IgD-negative memory B cell (primary cell): Measurements from ENCODE around the gene KIF18A. TPM values are rescaled to one million over a fixed set of nuclear protein-coding genes. Genes with fewer than 3 reads are reported as not detected.
"Not testable (repeated sequence)": the region's sequence is repeated elsewhere in the genome, so short reads cannot be mapped to it uniquely, and the experiment has no call there.

ENCODE experiments used
- H3K27ac Mint-ChIP-seq, 3 donors: one replicate each; pipeline ENCODE4 v1.8.0; 2020 to 2022; ENCODE audit warnings: mild to moderate bottlenecking in 3 of 3, mixed read lengths in 3 of 3, moderate library complexity in 1 of 3
- H3K27me3 Mint-ChIP-seq: one replicate; pipeline ENCODE4 v1.8.0; 2021; ENCODE audit warnings: mixed read lengths
- H3K36me3 Mint-ChIP-seq: one replicate; pipeline ENCODE4 v1.8.0; 2020; ENCODE audit warnings: mild to moderate bottlenecking, mixed read lengths
- H3K4me1 Mint-ChIP-seq, 3 donors: one replicate each; pipeline ENCODE4 v1.8.0; 2020 to 2022; ENCODE audit warnings: mixed read lengths in 3 of 3, mild to moderate bottlenecking in 1 of 3
- H3K4me3 Mint-ChIP-seq, 4 donors: one replicate each; pipeline ENCODE4 v1.8.0; 2020 to 2022; ENCODE audit warnings: mild to moderate bottlenecking in 4 of 4, mixed read lengths in 4 of 4, moderate library complexity in 3 of 4
- H3K9me3 Mint-ChIP-seq, 3 donors: one replicate each; pipeline ENCODE4 v1.8.0; 2020 to 2021; ENCODE audit warnings: mixed read lengths in 3 of 3, mild to moderate bottlenecking in 1 of 3
- polyA plus RNA-seq: library from polyadenylated mRNA; unstranded; fragments of 300-500 nt; fragmentation: Illumina TruSeq; gene quantifications from one replicate; pipeline ENCODE4 v1.2.3, GENCODE V29; 2021

The KIF18A gene
- polyA plus RNA-seq, 1 donor from 2014 or later: 1.4 TPM

- H3K4me1 Mint-ChIP-seq: peaks cover 3 to 21% (median 10%) of the 10 kb centered on the region in 3 donors
- H3K27ac Mint-ChIP-seq: no peak overlapping the region
- H3K27me3 Mint-ChIP-seq: no peaks in the 10 kb centered on the region
- H3K36me3 Mint-ChIP-seq: peaks cover 3% of the 10 kb centered on the region
- no peaks in the 10 kb centered on the region for H3K9me3 Mint-ChIP-seq
- no peak overlapping the region for H3K4me3 Mint-ChIP-seq
Measured at GRCh38 chr11:28117712-28118111, 9.8 kb upstream of the KIF18A start.

- Mint-ChIP-seq H3K27me3 (no peaks in the 10 kb centered on the region), H3K27ac (no peak overlapping the region), H3K4me3 (no peak overlapping the region), H3K36me3 (peaks cover 3% of the 10 kb centered on the region), H3K9me3 (no peaks in the 10 kb centered on the region), H3K4me1 (peaks cover 15 to 44% (median 27%) of the 10 kb centered on the region in 3 donors)
Measured at GRCh38 chr11:28114731-28115130, 6.8 kb upstream of the KIF18A start.

DNA sequence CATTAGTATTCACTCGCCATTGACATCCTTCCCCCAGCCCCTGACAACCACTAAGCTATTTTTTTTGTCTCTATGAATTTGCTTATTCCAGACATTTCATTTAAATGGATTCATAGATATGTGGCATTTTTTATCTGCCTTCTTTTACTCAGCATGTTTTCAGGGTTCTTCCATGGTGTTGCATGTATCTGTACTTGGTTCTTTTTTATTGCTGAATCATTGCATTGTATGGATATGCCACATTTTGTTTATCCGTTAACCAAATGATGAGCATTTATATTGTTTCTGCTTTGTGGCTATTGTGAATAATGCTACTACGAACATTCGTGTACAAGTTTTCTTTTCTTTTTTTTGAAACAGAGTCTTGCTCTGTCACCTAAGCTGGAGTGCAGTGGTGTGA is 6.2 kb upstream of the KIF18A start:
- Mint-ChIP-seq H3K4me3 (no peak overlapping the region), H3K27ac (peak overlapping the region in 1 of 3 donors; percentile 65), H3K36me3 (peaks cover 3% of the 10 kb centered on the region), H3K27me3 (no peaks in the 10 kb centered on the region), H3K4me1 (peaks cover 22 to 48% (median 33%) of the 10 kb centered on the region in 3 donors), H3K9me3 (no peaks in the 10 kb centered on the region)

- peaks cover 3% of the 10 kb centered on the region for H3K36me3 Mint-ChIP-seq
- no peaks in the 10 kb centered on the region for H3K27me3 Mint-ChIP-seq
- H3K4me1 Mint-ChIP-seq: peaks cover 40 to 55% (median 49%) of the 10 kb centered on the region in 3 donors
- H3K4me3 Mint-ChIP-seq: peak overlapping the region; percentile 91 to 99 (median 96)
- H3K9me3 Mint-ChIP-seq: no peaks in the 10 kb centered on the region
- H3K27ac Mint-ChIP-seq: peak overlapping the region; percentile 94 to 99 (median 99)
Measured at GRCh38 chr11:28110821-28111200, 2.9 kb upstream of the KIF18A start.

- Mint-ChIP-seq H3K36me3 (peaks cover 3% of the 10 kb centered on the region), H3K4me1 (peaks cover 40 to 55% (median 49%) of the 10 kb centered on the region in 3 donors), H3K27ac (peak overlapping the region; percentile 94 to 99 (median 99)), H3K27me3 (no peaks in the 10 kb centered on the region), H3K4me3 (peak overlapping the region; percentile 91 to 99 (median 96)), H3K9me3 (no peaks in the 10 kb centered on the region)
Measured at GRCh38 chr11:28110108-28110820, 2.3 kb upstream of the KIF18A start.

DNA sequence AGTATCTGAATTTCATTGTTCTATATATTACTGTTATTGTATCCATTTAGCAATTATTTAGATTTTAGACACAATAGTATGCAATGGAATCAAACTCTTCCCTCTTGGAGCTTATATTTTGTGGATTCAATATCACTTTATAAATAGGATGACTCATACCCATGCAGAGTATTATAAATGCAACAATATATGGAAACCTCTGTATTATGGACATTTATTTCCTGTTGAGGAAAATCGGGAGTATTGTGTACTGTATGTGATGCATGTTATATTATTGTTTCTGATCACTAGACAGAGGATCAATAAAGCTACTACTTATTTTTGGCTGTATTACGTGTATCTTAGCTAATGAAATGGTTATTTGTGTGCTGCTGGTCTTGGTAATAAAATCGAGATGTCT is 1.0 kb upstream of the KIF18A start:
- Mint-ChIP-seq H3K27ac (peak overlapping the region; percentile 94 to 99 (median 99)), H3K27me3 (no peaks in the 10 kb centered on the region), H3K9me3 (no peaks in the 10 kb centered on the region), H3K36me3 (peaks cover 2% of the 10 kb centered on the region), H3K4me3 (peak overlapping the region; percentile 91 to 99 (median 97)), H3K4me1 (peaks cover 40 to 53% (median 49%) of the 10 kb centered on the region in 3 donors)

DNA sequence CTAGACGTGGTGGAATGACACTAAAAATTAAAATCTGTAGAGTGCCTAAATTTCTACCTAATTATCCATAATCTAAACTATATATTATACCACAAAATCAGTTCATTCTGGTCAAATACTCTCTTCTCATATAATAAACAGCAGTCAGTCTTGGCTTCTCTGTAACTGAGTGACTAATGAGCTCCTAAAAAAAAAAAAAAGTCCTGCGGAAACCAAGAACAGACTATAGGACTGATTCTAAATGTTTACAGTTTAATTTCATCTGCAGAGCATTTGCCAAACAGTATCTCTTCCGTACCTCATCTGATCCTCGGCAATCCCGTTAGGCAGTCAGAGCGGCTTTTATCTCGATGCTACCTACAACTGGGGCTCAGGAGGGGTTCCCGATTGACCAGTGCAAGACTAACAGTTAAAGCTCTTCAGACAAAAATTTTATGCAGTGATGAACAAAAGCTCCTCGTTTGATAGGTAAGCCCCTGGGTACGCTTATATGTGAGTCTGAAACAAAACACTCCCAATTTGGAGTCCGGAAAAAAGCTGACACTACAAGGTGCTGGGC is 686 bp downstream of the KIF18A start:
- peak overlapping the region; percentile 91 to 99 (median 97) for H3K4me3 Mint-ChIP-seq
- H3K4me1 Mint-ChIP-seq: peaks cover 40 to 50% (median 47%) of the 10 kb centered on the region in 3 donors
- no peaks in the 10 kb centered on the region for H3K27me3 Mint-ChIP-seq

GRCh38 chr11:28106353-28107043 is 1.5 kb downstream of the KIF18A start:
- no peaks in the 10 kb centered on the region for H3K9me3 Mint-ChIP-seq
- H3K36me3 Mint-ChIP-seq: no peaks in the 10 kb centered on the region
- no peaks in the 10 kb centered on the region for H3K27me3 Mint-ChIP-seq
- H3K4me3 Mint-ChIP-seq: peak overlapping the region in 2 of 4 donors; percentile 75 to 82
- H3K27ac Mint-ChIP-seq: peak overlapping the region in 2 of 3 donors; percentile 94 to 99
- H3K4me1 Mint-ChIP-seq: peaks cover 35 to 43% (median 41%) of the 10 kb centered on the region in 3 donors

More for the DNA sequence above, 686 bp downstream of the KIF18A start:
- H3K27ac Mint-ChIP-seq: peak overlapping the region; percentile 94 to 99 (median 99)
- H3K9me3 Mint-ChIP-seq: no peaks in the 10 kb centered on the region
- no peaks in the 10 kb centered on the region for H3K36me3 Mint-ChIP-seq

GRCh38 chr11:28105869-28106268 is 2.1 kb downstream of the KIF18A start:
- Mint-ChIP-seq H3K36me3 (no peaks in the 10 kb centered on the region), H3K4me3 (peak overlapping the region in 1 of 4 donors; percentile 75), H3K27ac (peak overlapping the region in 2 of 3 donors; percentile 28 to 94), H3K4me1 (peaks cover 34 to 38% (median 38%) of the 10 kb centered on the region in 3 donors), H3K9me3 (no peaks in the 10 kb centered on the region), H3K27me3 (no peaks in the 10 kb centered on the region)

DNA sequence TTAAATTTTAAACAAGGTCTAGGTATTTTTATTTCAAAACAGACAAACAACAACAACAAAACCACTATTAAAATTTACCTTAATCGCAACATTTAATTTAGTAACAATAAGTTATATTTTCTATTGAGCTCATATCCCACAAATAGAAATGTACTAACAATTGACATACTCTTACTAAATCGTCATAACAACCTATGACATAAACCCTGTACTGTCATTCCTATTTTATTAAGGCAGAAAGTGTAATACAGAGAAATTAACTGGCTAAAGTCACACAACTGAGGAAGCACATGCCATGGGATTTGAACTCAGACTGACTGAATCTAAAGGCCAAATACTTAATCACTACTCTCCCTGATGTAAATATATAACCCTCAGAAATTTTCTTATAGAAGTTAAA is 3.0 kb downstream of the KIF18A start:
- Mint-ChIP-seq H3K4me1 (peaks cover 29 to 31% (median 29%) of the 10 kb centered on the region in 3 donors), H3K36me3 (no peaks in the 10 kb centered on the region), H3K9me3 (no peaks in the 10 kb centered on the region), H3K4me3 (no peak overlapping the region), H3K27ac (no peak overlapping the region), H3K27me3 (no peaks in the 10 kb centered on the region)

DNA sequence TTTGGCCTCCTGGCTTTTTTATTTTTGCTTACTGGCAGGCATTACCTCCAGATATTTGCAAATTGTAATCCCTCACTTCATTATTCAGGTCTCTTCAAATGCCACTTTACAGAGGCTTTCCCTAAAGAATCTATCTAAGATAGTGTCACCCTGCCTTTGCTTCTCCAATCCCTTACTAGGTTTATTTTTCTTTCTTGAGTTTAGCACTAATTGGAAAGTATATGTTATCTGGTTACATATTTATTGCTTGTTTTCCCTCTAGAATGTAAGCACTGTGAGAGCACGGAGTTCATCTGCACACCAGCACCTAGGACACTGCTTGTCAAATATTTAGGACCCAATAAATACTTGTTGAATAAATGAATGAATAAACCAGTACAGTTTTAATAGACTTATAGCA is 3.5 kb downstream of the KIF18A start:
- no peaks in the 10 kb centered on the region for H3K9me3 Mint-ChIP-seq
- H3K4me3 Mint-ChIP-seq: no peak overlapping the region
- peak overlapping the region in 1 of 3 donors; percentile 39 for H3K27ac Mint-ChIP-seq
- H3K36me3 Mint-ChIP-seq: no peaks in the 10 kb centered on the region
- H3K27me3 Mint-ChIP-seq: no peaks in the 10 kb centered on the region
- peaks cover 23 to 28% (median 24%) of the 10 kb centered on the region in 3 donors for H3K4me1 Mint-ChIP-seq

DNA sequence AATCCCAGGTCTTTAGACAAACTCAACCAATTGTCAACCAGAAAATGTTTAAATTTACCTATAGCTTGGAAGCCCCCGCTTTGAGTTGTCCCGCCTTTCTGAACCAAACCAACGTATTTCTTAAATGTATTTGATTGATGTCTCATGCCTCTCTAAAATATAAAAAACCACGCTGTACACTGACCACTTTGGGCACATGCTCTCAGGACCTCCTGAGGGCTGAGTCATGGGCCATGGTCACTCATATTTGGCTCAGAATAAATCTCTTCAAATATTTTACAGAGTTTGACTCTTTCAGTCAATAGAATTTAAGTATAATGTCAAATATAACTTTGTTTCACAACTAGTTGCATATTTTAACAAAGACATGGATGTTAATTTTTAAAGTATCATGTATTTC is 5.7 kb downstream of the KIF18A start:
- not testable (repeated sequence) for H3K27me3 Mint-ChIP-seq, H3K9me3 Mint-ChIP-seq, H3K4me1 Mint-ChIP-seq, H3K4me3 Mint-ChIP-seq, H3K27ac Mint-ChIP-seq, H3K36me3 Mint-ChIP-seq

GRCh38 chr11:28100665-28101064 is 7.3 kb downstream of the KIF18A start:
- Mint-ChIP-seq H3K27me3 (no peaks in the 10 kb centered on the region), H3K4me1 (peaks cover 0 to 3% (median 2%) of the 10 kb centered on the region in 3 donors), H3K27ac (no peak overlapping the region), H3K9me3 (peaks cover 0 to 2% (median 0%) of the 10 kb centered on the region in 3 donors), H3K36me3 (peaks cover 10% of the 10 kb centered on the region), H3K4me3 (no peak overlapping the region)

DNA sequence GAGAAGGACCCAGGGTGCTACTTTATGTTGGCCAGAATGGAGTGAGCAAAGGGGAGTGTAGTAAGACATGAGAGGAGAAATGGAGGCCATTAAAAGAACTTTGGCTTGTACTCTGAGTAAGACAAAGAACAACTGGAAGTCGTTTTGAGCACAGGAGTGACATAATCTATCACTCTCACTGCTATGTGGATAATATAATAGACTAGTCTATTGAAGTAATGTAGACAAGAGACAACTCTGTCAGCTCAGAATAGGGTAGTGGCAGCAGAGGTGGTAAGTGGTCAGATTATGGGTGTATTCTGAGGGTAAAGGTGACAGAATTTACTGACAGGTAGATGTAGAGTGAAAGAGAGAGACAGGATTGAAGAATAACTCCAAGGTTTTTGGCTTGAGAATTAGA is 8.2 kb downstream of the KIF18A start:
- Mint-ChIP-seq H3K9me3 (peaks cover 0 to 2% (median 0%) of the 10 kb centered on the region in 3 donors), H3K36me3 (peaks cover 10% of the 10 kb centered on the region), H3K4me1 (peaks cover 0 to 3% (median 2%) of the 10 kb centered on the region in 3 donors), H3K27ac (no peak overlapping the region), H3K27me3 (no peaks in the 10 kb centered on the region), H3K4me3 (no peak overlapping the region)

DNA sequence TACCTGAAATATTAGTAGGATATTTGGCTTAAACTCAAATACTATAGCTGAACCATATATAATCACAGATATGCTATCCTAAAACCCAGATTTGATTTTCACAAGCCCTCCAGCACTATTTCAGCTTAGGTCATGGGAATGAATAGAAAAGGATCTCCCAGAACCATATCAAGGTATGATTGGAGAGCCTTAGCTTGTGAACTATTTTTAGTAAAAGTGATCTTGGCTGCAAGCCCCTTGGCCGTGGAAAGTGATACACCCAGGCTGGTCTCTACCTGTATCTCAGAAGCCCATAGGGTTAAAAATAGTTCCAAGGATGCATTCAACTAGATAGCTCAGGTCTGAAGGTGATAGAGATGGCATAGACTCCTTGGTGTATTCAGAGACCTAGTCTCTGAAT is 9.7 kb downstream of the KIF18A start:
- peaks cover 0 to 2% (median 0%) of the 10 kb centered on the region in 3 donors for H3K9me3 Mint-ChIP-seq
- no peaks in the 10 kb centered on the region for H3K27me3 Mint-ChIP-seq
- peaks cover 10% of the 10 kb centered on the region for H3K36me3 Mint-ChIP-seq
- no peak overlapping the region for H3K4me3 Mint-ChIP-seq
- no peak overlapping the region for H3K27ac Mint-ChIP-seq
- H3K4me1 Mint-ChIP-seq: peaks cover 0 to 3% (median 2%) of the 10 kb centered on the region in 3 donors
